ENCODE measurements around the gene ANGEL1.

The ANGEL1 gene

GRCh38 chr14:76780058-76780345 lies 32.7 kb downstream of the ANGEL1 start:
- H3K9ac ChIP-seq (ENCODE audit: low read length) = no peak overlapping the region
- no peaks in the 10 kb centered on the region for H3F3A ChIP-seq (ENCODE audit: insufficient read depth, low read length)
- H3K9me2 ChIP-seq (ENCODE audit: low read depth, low read length) = no peaks in the 10 kb centered on the region
- H4K20me1 ChIP-seq (ENCODE audit: insufficient read depth, low read length) = no peaks in the 10 kb centered on the region
- no peak overlapping the region for H3K27ac ChIP-seq (ENCODE audit: low read depth, low read length, poor library complexity, severe bottlenecking)
- no peaks in the 10 kb centered on the region for H3K9me3 ChIP-seq (ENCODE audit: low read length)
- no peak overlapping the region for H2AFZ ChIP-seq (ENCODE audit: low read length)
- peaks cover 20% of the 10 kb centered on the region for H3K36me3 ChIP-seq (ENCODE audit: insufficient read depth, low read length)
- no peaks in the 10 kb centered on the region for H3K27me3 ChIP-seq (ENCODE audit: insufficient read depth, low read length)
- no peaks in the 10 kb centered on the region for H3K4me1 ChIP-seq (ENCODE audit: insufficient read depth, low read length, severe bottlenecking)
- no peak overlapping the region for H3K4me2 ChIP-seq (ENCODE audit: low read length)
- no peaks in the 10 kb centered on the region for H3K79me2 ChIP-seq (ENCODE audit: insufficient read depth, low read length)
- H3K4me3 ChIP-seq (ENCODE audit: low read depth, low read length, poor library complexity, severe bottlenecking) = no peak overlapping the region
- TF ChIP-seq EZH2 (IDR thresholded peaks at IDR 0.05; ENCODE audit: borderline replicate concordance, low read length) = no peak
- TF ChIP-seq, protein P1, sequence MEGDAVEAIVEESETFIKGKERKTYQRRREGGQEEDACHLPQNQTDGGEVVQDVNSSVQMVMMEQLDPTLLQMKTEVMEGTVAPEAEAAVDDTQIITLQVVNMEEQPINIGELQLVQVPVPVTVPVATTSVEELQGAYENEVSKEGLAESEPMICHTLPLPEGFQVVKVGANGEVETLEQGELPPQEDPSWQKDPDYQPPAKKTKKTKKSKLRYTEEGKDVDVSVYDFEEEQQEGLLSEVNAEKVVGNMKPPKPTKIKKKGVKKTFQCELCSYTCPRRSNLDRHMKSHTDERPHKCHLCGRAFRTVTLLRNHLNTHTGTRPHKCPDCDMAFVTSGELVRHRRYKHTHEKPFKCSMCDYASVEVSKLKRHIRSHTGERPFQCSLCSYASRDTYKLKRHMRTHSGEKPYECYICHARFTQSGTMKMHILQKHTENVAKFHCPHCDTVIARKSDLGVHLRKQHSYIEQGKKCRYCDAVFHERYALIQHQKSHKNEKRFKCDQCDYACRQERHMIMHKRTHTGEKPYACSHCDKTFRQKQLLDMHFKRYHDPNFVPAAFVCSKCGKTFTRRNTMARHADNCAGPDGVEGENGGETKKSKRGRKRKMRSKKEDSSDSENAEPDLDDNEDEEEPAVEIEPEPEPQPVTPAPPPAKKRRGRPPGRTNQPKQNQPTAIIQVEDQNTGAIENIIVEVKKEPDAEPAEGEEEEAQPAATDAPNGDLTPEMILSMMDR (IDR thresholded peaks at IDR 0.05; ENCODE audit: low read length) = no peak

DNA sequence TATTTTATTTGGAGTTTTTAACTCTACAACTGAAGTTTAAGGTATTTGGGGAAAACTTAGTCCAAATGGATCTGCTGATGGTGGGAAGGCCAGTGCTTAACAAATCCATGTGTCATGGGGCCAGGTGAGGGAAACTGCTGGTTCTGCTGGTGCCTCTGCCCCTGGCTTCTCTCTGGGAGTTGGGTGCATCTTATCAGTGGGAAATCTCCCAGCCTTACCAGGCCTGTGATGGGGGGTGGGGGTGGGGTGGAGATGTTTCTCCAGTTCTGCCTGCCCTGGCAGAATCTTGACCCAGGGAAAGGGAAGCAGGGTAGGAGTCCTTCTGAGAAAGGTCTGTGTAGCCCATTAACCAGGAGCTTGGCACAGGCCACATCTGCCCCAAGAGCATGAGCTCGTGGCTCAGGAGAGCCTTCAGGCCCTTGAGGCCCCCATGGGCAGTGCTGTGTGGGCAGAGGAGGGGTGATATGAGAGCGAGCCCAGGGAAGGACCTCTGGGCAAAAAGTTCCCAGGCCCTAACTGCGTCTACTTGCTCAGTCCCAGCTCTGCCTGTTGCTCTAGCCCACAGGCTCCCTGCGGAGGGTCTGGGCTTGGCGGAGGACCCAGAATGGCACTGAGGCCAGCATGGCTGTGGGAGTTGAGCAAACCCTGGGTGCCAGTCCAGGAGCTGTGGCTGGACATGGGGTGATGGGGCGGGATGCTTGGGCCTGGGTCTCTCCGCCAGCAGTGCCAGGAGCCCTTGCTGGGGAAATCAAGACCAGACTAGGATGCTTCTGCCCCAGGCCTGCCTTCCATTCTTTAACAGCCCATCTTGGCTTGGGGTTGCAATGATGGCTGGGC lies 33.2 kb downstream of the ANGEL1 start:
- Histone ChIP-seq H3K79me2 (ENCODE audit: insufficient read depth, low read length) (no peaks in the 10 kb centered on the region), H3K27ac (ENCODE audit: low read depth, low read length, poor library complexity, severe bottlenecking) (no peak overlapping the region), H3F3A (ENCODE audit: insufficient read depth, low read length) (no peaks in the 10 kb centered on the region), H3K36me3 (ENCODE audit: insufficient read depth, low read length) (peaks cover 20% of the 10 kb centered on the region), H3K9me2 (ENCODE audit: low read depth, low read length) (no peaks in the 10 kb centered on the region), H3K4me3 (ENCODE audit: low read depth, low read length, poor library complexity, severe bottlenecking) (no peak overlapping the region), H3K9ac (ENCODE audit: low read length) (no peak overlapping the region), H3K27me3 (ENCODE audit: insufficient read depth, low read length) (no peaks in the 10 kb centered on the region), H4K20me1 (ENCODE audit: insufficient read depth, low read length) (no peaks in the 10 kb centered on the region), H2AFZ (ENCODE audit: low read length) (no peak overlapping the region), H3K9me3 (ENCODE audit: low read length) (no peaks in the 10 kb centered on the region), H3K4me1 (ENCODE audit: insufficient read depth, low read length, severe bottlenecking) (no peaks in the 10 kb centered on the region), H3K4me2 (ENCODE audit: low read length) (no peak overlapping the region)
- no peak for TF ChIP-seq EZH2 (IDR thresholded peaks at IDR 0.05; ENCODE audit: borderline replicate concordance, low read length)
- TF ChIP-seq, protein P1 (IDR thresholded peaks at IDR 0.05; ENCODE audit: low read length) = no peak

DNA sequence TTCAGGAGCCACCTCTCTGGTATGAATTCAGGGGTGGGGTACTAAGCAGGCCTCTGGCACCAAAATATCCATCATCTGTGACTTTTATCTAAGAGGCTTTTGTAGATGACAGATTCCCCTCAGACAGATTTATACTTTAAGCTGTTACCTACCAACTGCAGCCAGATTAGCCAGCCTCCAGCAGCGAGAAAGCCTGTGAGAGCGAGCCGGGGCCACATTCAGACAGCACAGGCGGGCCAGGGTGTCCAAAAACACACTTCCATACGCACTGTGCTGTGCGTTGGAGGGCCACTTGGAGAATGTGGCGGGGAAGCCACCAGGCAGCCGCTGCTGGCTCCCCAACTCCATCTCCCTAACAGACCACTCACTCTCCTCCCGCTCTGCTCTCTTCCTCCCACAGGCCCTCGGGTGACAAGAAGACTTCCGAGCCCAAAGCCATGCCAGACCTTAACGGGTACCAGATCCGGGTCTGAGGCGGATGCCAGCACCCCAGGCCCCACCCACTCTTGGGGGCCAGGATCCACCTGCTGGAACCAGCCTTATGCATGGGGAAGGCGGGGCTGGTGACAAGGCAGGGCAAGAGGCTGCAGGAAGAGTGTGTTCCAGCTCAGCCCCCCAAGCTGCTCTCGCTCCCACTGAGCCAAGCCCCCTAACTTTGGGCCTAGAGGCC lies 34.0 kb downstream of the ANGEL1 start:
- H3K9me2 ChIP-seq (ENCODE audit: low read depth, low read length) = no peaks in the 10 kb centered on the region
- no peak overlapping the region for H3K4me3 ChIP-seq (ENCODE audit: low read depth, low read length, poor library complexity, severe bottlenecking)
- no peaks in the 10 kb centered on the region for H3K79me2 ChIP-seq (ENCODE audit: insufficient read depth, low read length)
- no peaks in the 10 kb centered on the region for H3F3A ChIP-seq (ENCODE audit: insufficient read depth, low read length)
- H2AFZ ChIP-seq (ENCODE audit: low read length) = no peak overlapping the region
- TF ChIP-seq, protein P1 (IDR thresholded peaks at IDR 0.05; ENCODE audit: low read length) = no peak
- TF ChIP-seq EZH2 (IDR thresholded peaks at IDR 0.05; ENCODE audit: borderline replicate concordance, low read length) = no peak
- H4K20me1 ChIP-seq (ENCODE audit: insufficient read depth, low read length) = no peaks in the 10 kb centered on the region
- no peaks in the 10 kb centered on the region for H3K9me3 ChIP-seq (ENCODE audit: low read length)
- H3K4me1 ChIP-seq (ENCODE audit: insufficient read depth, low read length, severe bottlenecking) = no peaks in the 10 kb centered on the region
- H3K27me3 ChIP-seq (ENCODE audit: insufficient read depth, low read length) = no peaks in the 10 kb centered on the region
- no peak overlapping the region for H3K27ac ChIP-seq (ENCODE audit: low read depth, low read length, poor library complexity, severe bottlenecking)
- no peak overlapping the region for H3K9ac ChIP-seq (ENCODE audit: low read length)
- peaks cover 20% of the 10 kb centered on the region for H3K36me3 ChIP-seq (ENCODE audit: insufficient read depth, low read length)
- no peak overlapping the region for H3K4me2 ChIP-seq (ENCODE audit: low read length)

Data from OCI-LY1 (cell line).